SK-N-SH treated with all-trans-retinoic acid at 6 μM for 48 hours (cell line): ENCODE measurements around the gene CEMIP.
A peak's percentile ranks its signal among the peaks of the same experiment; 100 is the strongest.

Experiments
- ATAC-seq: fragments of 200-7000 bp; cut with Tn5 transposase; 3 replicates; pipeline ENCODE4 v1.9.1; 2020; ENCODE audit warnings: mild to moderate bottlenecking, moderate library complexity
- ARNTL ChIP-seq: fragments of 450-650 bp; formaldehyde crosslinking; IDR thresholded peaks from 2 replicates; pipeline ENCODE4 v1.5.0; 2020; ENCODE audit warnings: low read depth, mild to moderate bottlenecking, moderate library complexity, borderline replicate concordance
- BACH2 ChIP-seq: fragments of 250-450 bp; sonication (Bioruptor Pico); IDR thresholded peaks from 2 replicates; pipeline ENCODE4 v1.9.0; 2021; ENCODE audit warnings: mild to moderate bottlenecking, borderline replicate concordance
- CREB5 ChIP-seq: fragments of 250-450 bp; sonication (Bioruptor Pico); IDR thresholded peaks from 2 replicates; pipeline ENCODE4 v1.5.1; 2020; ENCODE audit warnings: low read depth, mild to moderate bottlenecking, moderate library complexity
- CSDC2 ChIP-seq: fragments of 250-450 bp; sonication (Bioruptor Pico); IDR thresholded peaks from 2 replicates; pipeline ENCODE4 v1.5.0; 2020; ENCODE audit warnings: mild to moderate bottlenecking, moderate library complexity
- CSRNP3 ChIP-seq: fragments of 250-450 bp; sonication (Bioruptor Pico); IDR thresholded peaks from 2 replicates; pipeline ENCODE4 v1.5.1; 2021; ENCODE audit warnings: mild to moderate bottlenecking, moderate library complexity
- ESRRG ChIP-seq: fragments of 250-450 bp; sonication (Bioruptor Pico); IDR thresholded peaks from 2 replicates; pipeline ENCODE4 v1.6.1; 2021; ENCODE audit warnings: mild to moderate bottlenecking
- GLIS3 ChIP-seq: fragments of 250-450 bp; sonication (Bioruptor Pico); IDR thresholded peaks from 2 replicates; pipeline ENCODE4 v1.5.0; 2020; ENCODE audit warnings: mild to moderate bottlenecking, moderate library complexity
- ISL1 ChIP-seq: fragments of 250-450 bp; sonication (Bioruptor Pico); IDR thresholded peaks from 2 replicates; pipeline ENCODE4 v2.1.2; 2022; ENCODE audit warnings: mild to moderate bottlenecking, moderate library complexity
- OSR1 ChIP-seq: fragments of 250-450 bp; sonication (Bioruptor Pico); IDR thresholded peaks from 2 replicates; pipeline ENCODE4 v1.8.0; 2022; ENCODE audit warnings: moderate library complexity, mild to moderate bottlenecking, inconsistent platforms
- PPARA ChIP-seq: fragments of 250-450 bp; sonication (Bioruptor Pico); IDR thresholded peaks from 2 replicates; pipeline ENCODE4 v1.5.0; 2020; ENCODE audit warnings: mild to moderate bottlenecking, borderline replicate concordance
- RARB ChIP-seq: fragments of 250-450 bp; sonication (Bioruptor Pico); IDR thresholded peaks from 2 replicates; pipeline ENCODE4 v1.8.0; 2021; ENCODE audit warnings: mild to moderate bottlenecking, moderate library complexity
- TCF4 ChIP-seq: fragments of 250-450 bp; sonication (Bioruptor Pico); IDR thresholded peaks from 2 replicates; pipeline ENCODE4 v1.8.0; 2021; ENCODE audit warnings: mild to moderate bottlenecking, moderate library complexity, borderline replicate concordance
- TOX ChIP-seq: fragments of 250-450 bp; sonication (Bioruptor Pico); IDR thresholded peaks from 2 replicates; pipeline ENCODE4 v1.8.0; 2021; ENCODE audit warnings: mild to moderate bottlenecking, moderate library complexity, borderline replicate concordance
- ZC3H10 ChIP-seq: fragments of 250-450 bp; sonication (Bioruptor Pico); IDR thresholded peaks from 2 replicates; pipeline ENCODE4 v1.5.1; 2021; ENCODE audit warnings: mild to moderate bottlenecking, moderate library complexity
- ZFP3 ChIP-seq: fragments of 250-450 bp; sonication (Bioruptor Pico); IDR thresholded peaks from 2 replicates; pipeline ENCODE4 v1.5.0; 2020; ENCODE audit warnings: mild to moderate bottlenecking, moderate library complexity
- ZFP30 ChIP-seq: fragments of 450-650 bp; formaldehyde crosslinking; IDR thresholded peaks from 2 replicates; pipeline ENCODE4 v1.5.0; 2022; ENCODE audit warnings: mild to moderate bottlenecking, moderate library complexity
- ZNF565 ChIP-seq: fragments of 450-650 bp; formaldehyde crosslinking; conservative IDR thresholded peaks from 2 replicates; pipeline ENCODE4 v1.5.0; 2020; ENCODE audit warnings: low read depth, mild to moderate bottlenecking, moderate library complexity
- ZNF70 ChIP-seq: fragments of 450-650 bp; formaldehyde crosslinking; IDR thresholded peaks from 2 replicates; pipeline ENCODE4 v1.5.0; 2020; ENCODE audit warnings: mild to moderate bottlenecking, moderate library complexity
- ZNF8 ChIP-seq: fragments of 450-650 bp; formaldehyde crosslinking; IDR thresholded peaks from 2 replicates; pipeline ENCODE4 v1.5.0; 2020; ENCODE audit warnings: mild to moderate bottlenecking, moderate library complexity
- TF ChIP-seq, protein P1 (sequence below): fragments of 250-450 bp; sonication (Bioruptor Pico); IDR thresholded peaks from 2 replicates; pipeline ENCODE4 v1.8.0; 2020; ENCODE audit warnings: mild to moderate bottlenecking, moderate library complexity, borderline replicate concordance
- TF ChIP-seq, protein P2 (sequence below): fragments of 250-450 bp; sonication (Bioruptor Pico); IDR thresholded peaks from 2 replicates; pipeline ENCODE4 v1.5.0; 2020; ENCODE audit warnings: mild to moderate bottlenecking, moderate library complexity
- TF ChIP-seq, protein P3 (sequence below): fragments of 250-450 bp; sonication (Bioruptor Pico); IDR thresholded peaks from 2 replicates; pipeline ENCODE4 v1.8.0; 2021; ENCODE audit warnings: low read depth, mild to moderate bottlenecking, moderate library complexity, borderline replicate concordance

CEMIP gene

DNA sequence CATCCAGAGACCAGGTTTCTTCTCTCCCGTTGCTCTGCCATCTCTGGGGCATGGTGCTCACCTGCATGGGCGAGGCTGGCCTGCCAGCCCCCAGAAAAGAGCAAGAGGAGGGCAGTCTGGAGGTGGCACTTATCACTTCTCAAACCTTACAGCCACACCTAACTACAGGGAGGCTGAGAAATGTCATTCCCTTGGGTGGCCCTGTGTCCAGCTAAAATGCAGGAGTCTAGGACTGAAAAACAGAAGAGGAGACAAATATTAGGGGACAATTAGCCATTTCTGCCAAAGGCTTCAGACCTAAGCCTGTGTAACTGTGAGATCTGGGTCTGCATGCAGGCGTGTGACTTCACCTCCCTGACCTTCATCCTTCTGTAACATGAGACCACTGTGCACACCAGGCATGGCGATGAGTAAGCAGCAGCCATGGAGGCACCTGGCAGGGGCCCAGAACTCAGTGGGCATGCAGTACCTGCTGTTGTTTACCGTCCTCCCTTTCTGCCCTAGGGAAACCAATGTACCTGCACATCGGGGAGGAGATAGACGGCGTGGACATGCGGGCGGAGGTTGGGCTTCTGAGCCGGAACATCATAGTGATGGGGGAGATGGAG is 127.1 kb downstream of the CEMIP start:
- ATAC-seq = peak; percentile 83
- TF ChIP-seq ARNTL (CRISPR knock-in tag) (no peak), TOX (CRISPR knock-in tag) (no peak), CSDC2 (CRISPR knock-in tag) (no peak), ZNF8 (CRISPR knock-in tag) (no peak), ESRRG (CRISPR knock-in tag) (no peak), ZNF70 (CRISPR knock-in tag) (no peak), ZC3H10 (CRISPR knock-in tag) (no peak), ISL1 (CRISPR knock-in tag) (no peak), CREB5 (CRISPR knock-in tag) (no peak), BACH2 (no peak), RARB (CRISPR knock-in tag) (no peak), GLIS3 (CRISPR knock-in tag) (no peak), ZFP3 (no peak), TCF4 (CRISPR knock-in tag) (no peak), ZFP30 (CRISPR knock-in tag) (no peak)
- TF ChIP-seq, protein P1, sequence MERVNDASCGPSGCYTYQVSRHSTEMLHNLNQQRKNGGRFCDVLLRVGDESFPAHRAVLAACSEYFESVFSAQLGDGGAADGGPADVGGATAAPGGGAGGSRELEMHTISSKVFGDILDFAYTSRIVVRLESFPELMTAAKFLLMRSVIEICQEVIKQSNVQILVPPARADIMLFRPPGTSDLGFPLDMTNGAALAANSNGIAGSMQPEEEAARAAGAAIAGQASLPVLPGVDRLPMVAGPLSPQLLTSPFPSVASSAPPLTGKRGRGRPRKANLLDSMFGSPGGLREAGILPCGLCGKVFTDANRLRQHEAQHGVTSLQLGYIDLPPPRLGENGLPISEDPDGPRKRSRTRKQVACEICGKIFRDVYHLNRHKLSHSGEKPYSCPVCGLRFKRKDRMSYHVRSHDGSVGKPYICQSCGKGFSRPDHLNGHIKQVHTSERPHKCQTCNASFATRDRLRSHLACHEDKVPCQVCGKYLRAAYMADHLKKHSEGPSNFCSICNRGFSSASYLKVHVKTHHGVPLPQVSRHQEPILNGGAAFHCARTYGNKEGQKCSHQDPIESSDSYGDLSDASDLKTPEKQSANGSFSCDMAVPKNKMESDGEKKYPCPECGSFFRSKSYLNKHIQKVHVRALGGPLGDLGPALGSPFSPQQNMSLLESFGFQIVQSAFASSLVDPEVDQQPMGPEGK (CRISPR knock-in tag) = no peak
- TF ChIP-seq, protein P2, sequence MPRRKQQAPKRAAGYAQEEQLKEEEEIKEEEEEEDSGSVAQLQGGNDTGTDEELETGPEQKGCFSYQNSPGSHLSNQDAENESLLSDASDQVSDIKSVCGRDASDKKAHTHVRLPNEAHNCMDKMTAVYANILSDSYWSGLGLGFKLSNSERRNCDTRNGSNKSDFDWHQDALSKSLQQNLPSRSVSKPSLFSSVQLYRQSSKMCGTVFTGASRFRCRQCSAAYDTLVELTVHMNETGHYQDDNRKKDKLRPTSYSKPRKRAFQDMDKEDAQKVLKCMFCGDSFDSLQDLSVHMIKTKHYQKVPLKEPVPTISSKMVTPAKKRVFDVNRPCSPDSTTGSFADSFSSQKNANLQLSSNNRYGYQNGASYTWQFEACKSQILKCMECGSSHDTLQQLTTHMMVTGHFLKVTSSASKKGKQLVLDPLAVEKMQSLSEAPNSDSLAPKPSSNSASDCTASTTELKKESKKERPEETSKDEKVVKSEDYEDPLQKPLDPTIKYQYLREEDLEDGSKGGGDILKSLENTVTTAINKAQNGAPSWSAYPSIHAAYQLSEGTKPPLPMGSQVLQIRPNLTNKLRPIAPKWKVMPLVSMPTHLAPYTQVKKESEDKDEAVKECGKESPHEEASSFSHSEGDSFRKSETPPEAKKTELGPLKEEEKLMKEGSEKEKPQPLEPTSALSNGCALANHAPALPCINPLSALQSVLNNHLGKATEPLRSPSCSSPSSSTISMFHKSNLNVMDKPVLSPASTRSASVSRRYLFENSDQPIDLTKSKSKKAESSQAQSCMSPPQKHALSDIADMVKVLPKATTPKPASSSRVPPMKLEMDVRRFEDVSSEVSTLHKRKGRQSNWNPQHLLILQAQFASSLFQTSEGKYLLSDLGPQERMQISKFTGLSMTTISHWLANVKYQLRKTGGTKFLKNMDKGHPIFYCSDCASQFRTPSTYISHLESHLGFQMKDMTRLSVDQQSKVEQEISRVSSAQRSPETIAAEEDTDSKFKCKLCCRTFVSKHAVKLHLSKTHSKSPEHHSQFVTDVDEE (CRISPR knock-in tag) = no peak
- TF ChIP-seq, all 23 proteins: peak for 0

DNA sequence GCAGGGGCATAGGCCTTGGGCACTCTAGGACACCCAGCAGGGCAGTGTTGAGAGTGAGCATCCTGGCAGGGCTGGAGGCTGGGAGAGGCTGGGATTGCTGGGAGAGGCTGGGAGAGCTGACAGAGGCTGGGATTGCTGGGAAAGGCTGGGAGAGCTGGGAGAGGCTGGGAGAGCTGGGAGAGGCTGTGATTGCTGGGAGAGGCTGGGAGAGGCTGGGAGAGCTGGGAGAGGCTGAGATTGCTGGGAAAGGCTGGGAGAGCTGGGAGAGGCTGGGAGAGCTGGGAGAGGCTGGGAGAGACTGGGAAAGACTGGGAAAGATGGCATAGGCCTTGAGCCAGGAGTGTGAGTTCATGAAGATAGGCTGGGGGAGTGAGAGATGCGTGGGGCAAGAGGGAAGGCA is 132.7 kb downstream of the CEMIP start:
- TF ChIP-seq GLIS3 (CRISPR knock-in tag) (no peak), ZFP30 (CRISPR knock-in tag) (no peak), CSRNP3 (CRISPR knock-in tag) (no peak), RARB (CRISPR knock-in tag) (no peak), PPARA (CRISPR knock-in tag) (no peak), ARNTL (CRISPR knock-in tag) (no peak), ZNF565 (CRISPR knock-in tag) (no peak), BACH2 (no peak), CREB5 (CRISPR knock-in tag) (no peak), TOX (CRISPR knock-in tag) (no peak), ZFP3 (no peak), ZNF70 (CRISPR knock-in tag) (no peak), OSR1 (CRISPR knock-in tag) (no peak), ZNF8 (CRISPR knock-in tag) (no peak), TCF4 (CRISPR knock-in tag) (no peak), ESRRG (CRISPR knock-in tag) (no peak), ISL1 (CRISPR knock-in tag) (no peak)
- TF ChIP-seq, protein P2 (CRISPR knock-in tag) = no peak
- TF ChIP-seq, protein P3, sequence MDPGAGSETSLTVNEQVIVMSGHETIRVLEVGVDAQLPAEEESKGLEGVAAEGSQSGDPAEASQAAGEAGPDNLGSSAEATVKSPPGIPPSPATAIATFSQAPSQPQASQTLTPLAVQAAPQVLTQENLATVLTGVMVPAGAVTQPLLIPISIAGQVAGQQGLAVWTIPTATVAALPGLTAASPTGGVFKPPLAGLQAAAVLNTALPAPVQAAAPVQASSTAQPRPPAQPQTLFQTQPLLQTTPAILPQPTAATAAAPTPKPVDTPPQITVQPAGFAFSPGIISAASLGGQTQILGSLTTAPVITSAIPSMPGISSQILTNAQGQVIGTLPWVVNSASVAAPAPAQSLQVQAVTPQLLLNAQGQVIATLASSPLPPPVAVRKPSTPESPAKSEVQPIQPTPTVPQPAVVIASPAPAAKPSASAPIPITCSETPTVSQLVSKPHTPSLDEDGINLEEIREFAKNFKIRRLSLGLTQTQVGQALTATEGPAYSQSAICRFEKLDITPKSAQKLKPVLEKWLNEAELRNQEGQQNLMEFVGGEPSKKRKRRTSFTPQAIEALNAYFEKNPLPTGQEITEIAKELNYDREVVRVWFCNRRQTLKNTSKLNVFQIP = no peak
- ATAC-seq = no peak; the same call in 2 of the 3 replicates
